OCI-LY3 (cell line): ENCODE measurements around the gene SUSD4.
"Not testable (repeated sequence)": the region's sequence is repeated elsewhere in the genome, so short reads cannot be mapped to it uniquely, and the experiment has no call there.

ENCODE experiments used
- CTCF ChIP-seq: fragments of 200-600, 300-600 bp; sonication (generic); IDR thresholded peaks from 2 replicates; pipeline ENCODE4 v1.5.1; 2014; ENCODE audit warnings: antibody characterized with exemption, low read length, low read depth
- EZH2phosphoT487 ChIP-seq: fragments of 200-600 bp; shearing (Covaris generic); IDR thresholded peaks from 2 replicates; pipeline ENCODE4 v1.6.1; 2018; ENCODE audit warnings: antibody characterized with exemption, mixed run types, low read depth

DNA sequence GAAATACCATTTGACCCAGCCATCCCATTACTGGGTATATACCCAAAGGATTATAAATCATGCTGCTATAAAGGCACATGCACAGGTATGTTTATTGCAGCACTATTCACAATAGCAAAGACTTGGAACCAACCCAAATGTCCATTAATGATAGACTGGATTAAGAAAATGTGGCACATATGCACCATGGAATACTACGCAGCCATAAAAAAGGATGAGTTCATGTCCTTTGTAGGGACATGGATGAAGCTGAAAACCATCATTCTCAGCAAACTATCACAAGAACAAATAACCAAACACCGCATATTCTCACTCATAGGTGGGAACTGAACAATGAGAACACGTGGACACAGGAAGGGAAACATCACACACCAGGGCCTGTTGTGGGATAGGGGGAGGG, 80.3 kb downstream of the SUSD4 start:
- TF ChIP-seq CTCF, EZH2phosphoT487: not testable (repeated sequence)
